OCI-LY1 (cell line): ENCODE measurements around the gene PAPSS1.

Source experiments
- H2AFZ ChIP-seq: fragments of 200-600 bp; sonication (generic), shearing (Covaris generic); 2 replicates; pipeline ENCODE4 v1.6.0; 2014; ENCODE audit warnings: antibody characterized with exemption, mild to moderate bottlenecking, low read length
- H3F3A ChIP-seq: fragments of 200-600 bp; sonication (generic), shearing (Covaris generic); 2 replicates; pipeline ENCODE4 v1.6.0; 2014; ENCODE audit warnings: mild to moderate bottlenecking, antibody characterized with exemption, low read length, moderate library complexity; ENCODE audit not compliant: insufficient read depth
- H3K27ac ChIP-seq: fragments of 200-600 bp; sonication (generic); 2 replicates; pipeline ENCODE4 v1.5.1; 2014; ENCODE audit warnings: low read length, mixed run types, mild to moderate bottlenecking, low read depth; ENCODE audit not compliant: poor library complexity, severe bottlenecking
- H3K27me3 ChIP-seq: fragments of 200-600 bp; sonication (generic); 2 replicates; pipeline ENCODE4 v1.6.0; 2014; ENCODE audit warnings: antibody characterized with exemption, mild to moderate bottlenecking, low read length, moderate library complexity; ENCODE audit not compliant: insufficient read depth
- H3K36me3 ChIP-seq: fragments of 200-600 bp; sonication (generic); 2 replicates; pipeline ENCODE4 v1.6.1; 2014; ENCODE audit warnings: mild to moderate bottlenecking, antibody characterized with exemption, low read length, moderate library complexity, mixed read lengths; ENCODE audit not compliant: insufficient read depth
- H3K4me1 ChIP-seq: fragments of 200-600 bp; sonication (generic); 2 replicates; pipeline ENCODE4 v1.5.1; 2014; ENCODE audit warnings: mild to moderate bottlenecking, low read length, moderate library complexity; ENCODE audit not compliant: insufficient read depth, severe bottlenecking
- H3K4me2 ChIP-seq: fragments of 200-600 bp; sonication (generic), shearing (Covaris generic); 2 replicates; pipeline ENCODE4 v1.6.1; 2014; ENCODE audit warnings: low read length
- H3K4me3 ChIP-seq: fragments of 200-600 bp; sonication (generic); 2 replicates; pipeline ENCODE4 v1.5.1; 2014; ENCODE audit warnings: low read length, low read depth, mild to moderate bottlenecking, mixed read lengths; ENCODE audit not compliant: poor library complexity, severe bottlenecking
- H3K79me2 ChIP-seq: fragments of 200-600 bp; shearing (Covaris generic); 2 replicates; pipeline ENCODE4 v1.6.1; 2016; ENCODE audit warnings: mixed run types, low read length, mixed read lengths; ENCODE audit not compliant: insufficient read depth
- H3K9ac ChIP-seq: fragments of 200-600 bp; sonication (generic), shearing (Covaris generic); 2 replicates; pipeline ENCODE4 v1.6.1; 2014; ENCODE audit warnings: mild to moderate bottlenecking, low read length, mixed read lengths
- H3K9me2 ChIP-seq: fragments of 200-600 bp; sonication (generic), shearing (Covaris generic); 2 replicates; pipeline ENCODE4 v1.6.1; 2014; ENCODE audit warnings: low read depth, mild to moderate bottlenecking, low read length, mixed read lengths
- H3K9me3 ChIP-seq: fragments of 200-600 bp; shearing (Covaris generic); 2 replicates; pipeline ENCODE4 v1.6.1; 2014; ENCODE audit warnings: low read length, mixed read lengths
- H4K20me1 ChIP-seq: fragments of 200-600 bp; sonication (generic), shearing (Covaris generic); 2 replicates; pipeline ENCODE4 v1.6.0; 2016; ENCODE audit warnings: mild to moderate bottlenecking, low read length; ENCODE audit not compliant: insufficient read depth
- EZH2 ChIP-seq: fragments of 200-600 bp; sonication (generic), shearing (Covaris generic); IDR thresholded peaks from 2 replicates; pipeline ENCODE4 v1.8.0; 2017; ENCODE audit warnings: borderline replicate concordance, mixed run types, mild to moderate bottlenecking, antibody characterized with exemption, low read length, moderate library complexity, mixed read lengths
- TF ChIP-seq, protein P1 (sequence below): fragments of 200-600 bp; sonication (generic), shearing (Covaris generic); IDR thresholded peaks from 2 replicates; pipeline ENCODE4 v1.5.1; 2017; ENCODE audit warnings: mild to moderate bottlenecking, antibody characterized with exemption, low read length, moderate library complexity, mixed read lengths

Gene PAPSS1

DNA sequence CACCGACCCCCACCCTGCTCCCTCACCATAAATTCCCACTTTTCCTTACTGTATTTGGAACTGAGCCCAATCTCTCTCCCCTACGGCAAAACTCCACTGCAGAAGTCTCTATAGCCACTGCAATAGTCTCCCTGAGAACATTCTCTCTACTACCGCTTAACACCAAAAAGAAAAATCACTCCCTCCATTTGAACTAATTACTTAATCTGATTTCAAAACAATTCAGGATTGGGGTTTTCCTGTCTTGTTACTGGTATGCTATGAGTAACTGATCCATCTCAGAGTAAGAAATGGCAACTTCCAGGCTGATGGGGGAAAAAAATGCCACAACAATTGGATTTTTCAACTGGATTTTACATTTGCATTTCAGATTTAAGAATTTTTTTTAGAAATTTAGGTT lies 5.8 kb downstream of the PAPSS1 start:
- Histone ChIP-seq H3K36me3 (peaks cover 4% of the 10 kb centered on the region; the same call in 1 of the 2 replicates), H3K79me2 (peaks cover 46% of the 10 kb centered on the region), H3K9ac (no peak overlapping the region)

DNA sequence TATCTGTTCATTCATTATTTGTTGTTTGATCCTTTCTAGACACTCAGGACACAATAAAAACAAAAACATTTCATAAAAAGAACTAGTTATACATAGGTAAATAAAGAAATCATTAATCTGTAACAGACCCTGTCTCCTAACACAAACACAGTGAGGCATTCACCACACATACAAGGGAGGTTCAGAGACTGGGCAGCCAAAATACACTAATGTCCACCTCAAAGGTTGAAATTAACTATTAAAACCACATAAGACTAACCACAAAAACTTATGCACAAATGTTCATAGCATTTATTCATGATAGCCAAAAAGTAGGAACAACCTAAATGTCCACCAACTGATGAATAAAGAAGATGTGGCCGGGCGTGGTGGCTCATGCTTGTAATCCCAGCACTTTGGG lies 7.8 kb downstream of the PAPSS1 start:
- TF ChIP-seq EZH2, result no peak
- TF ChIP-seq, protein P1, sequence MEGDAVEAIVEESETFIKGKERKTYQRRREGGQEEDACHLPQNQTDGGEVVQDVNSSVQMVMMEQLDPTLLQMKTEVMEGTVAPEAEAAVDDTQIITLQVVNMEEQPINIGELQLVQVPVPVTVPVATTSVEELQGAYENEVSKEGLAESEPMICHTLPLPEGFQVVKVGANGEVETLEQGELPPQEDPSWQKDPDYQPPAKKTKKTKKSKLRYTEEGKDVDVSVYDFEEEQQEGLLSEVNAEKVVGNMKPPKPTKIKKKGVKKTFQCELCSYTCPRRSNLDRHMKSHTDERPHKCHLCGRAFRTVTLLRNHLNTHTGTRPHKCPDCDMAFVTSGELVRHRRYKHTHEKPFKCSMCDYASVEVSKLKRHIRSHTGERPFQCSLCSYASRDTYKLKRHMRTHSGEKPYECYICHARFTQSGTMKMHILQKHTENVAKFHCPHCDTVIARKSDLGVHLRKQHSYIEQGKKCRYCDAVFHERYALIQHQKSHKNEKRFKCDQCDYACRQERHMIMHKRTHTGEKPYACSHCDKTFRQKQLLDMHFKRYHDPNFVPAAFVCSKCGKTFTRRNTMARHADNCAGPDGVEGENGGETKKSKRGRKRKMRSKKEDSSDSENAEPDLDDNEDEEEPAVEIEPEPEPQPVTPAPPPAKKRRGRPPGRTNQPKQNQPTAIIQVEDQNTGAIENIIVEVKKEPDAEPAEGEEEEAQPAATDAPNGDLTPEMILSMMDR, result no peak
- no peak overlapping the region for H3K27ac ChIP-seq
- H4K20me1 ChIP-seq, result no peaks in the 10 kb centered on the region
- no peaks in the 10 kb centered on the region for H3K9me2 ChIP-seq
- H3K9me3 ChIP-seq, result no peaks in the 10 kb centered on the region; the same call in 1 of the 2 replicates
- H3K79me2 ChIP-seq, result peaks cover 33% of the 10 kb centered on the region
- H2AFZ ChIP-seq, result no peak overlapping the region
- H3K27me3 ChIP-seq, result no peaks in the 10 kb centered on the region
- peaks cover 4% of the 10 kb centered on the region; the same call in 1 of the 2 replicates for H3K36me3 ChIP-seq
- no peak overlapping the region for H3K4me3 ChIP-seq
- H3K9ac ChIP-seq, result no peak overlapping the region
- H3K4me1 ChIP-seq, result peaks cover 7% of the 10 kb centered on the region
- H3F3A ChIP-seq, result no peaks in the 10 kb centered on the region; the same call in 1 of the 2 replicates
- no peak overlapping the region for H3K4me2 ChIP-seq

More for the DNA sequence above, 5.8 kb downstream of the PAPSS1 start:
- H2AFZ ChIP-seq, result no peak overlapping the region
- H3K9me3 ChIP-seq, result no peaks in the 10 kb centered on the region
- no peak for TF ChIP-seq EZH2
- TF ChIP-seq, protein P1, result no peak
- no peaks in the 10 kb centered on the region for H4K20me1 ChIP-seq
- H3K27me3 ChIP-seq, result no peaks in the 10 kb centered on the region
- peaks cover 27% of the 10 kb centered on the region for H3K4me1 ChIP-seq
- H3K4me3 ChIP-seq, result no peak overlapping the region
- no peak overlapping the region for H3K4me2 ChIP-seq
- H3K27ac ChIP-seq, result no peak overlapping the region
- no peaks in the 10 kb centered on the region for H3K9me2 ChIP-seq
- no peaks in the 10 kb centered on the region; the same call in 1 of the 2 replicates for H3F3A ChIP-seq

DNA sequence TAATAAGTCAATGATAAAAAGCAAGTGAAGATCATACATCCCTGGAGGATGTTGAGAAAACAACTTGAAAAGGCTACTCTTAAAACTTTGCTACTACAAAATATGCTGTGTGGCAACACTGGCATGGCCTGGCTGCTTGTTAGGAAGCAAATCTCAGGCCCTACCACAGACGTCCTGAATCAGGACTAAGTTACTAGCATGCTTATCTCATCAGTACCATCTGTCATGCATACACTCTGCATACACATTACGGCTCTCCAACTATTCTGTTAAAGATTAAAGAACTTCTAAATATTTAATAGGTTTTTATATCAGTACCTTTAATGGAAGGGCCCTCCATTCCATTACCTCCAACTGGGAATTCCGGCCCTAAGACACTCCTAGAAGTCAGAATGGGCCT lies 8.2 kb downstream of the PAPSS1 start:
- Histone ChIP-seq H3K27ac (no peak overlapping the region), H3K4me2 (no peak overlapping the region), H3K27me3 (no peaks in the 10 kb centered on the region), H3K4me3 (no peak overlapping the region), H3K79me2 (peaks cover 31% of the 10 kb centered on the region), H3K9me2 (no peaks in the 10 kb centered on the region), H3K9ac (no peak overlapping the region), H4K20me1 (no peaks in the 10 kb centered on the region), H3K9me3 (peaks cover under 1% of the 10 kb centered on the region; the same call in 1 of the 2 replicates), H3F3A (no peaks in the 10 kb centered on the region; the same call in 1 of the 2 replicates), H2AFZ (no peak overlapping the region), H3K4me1 (peaks cover 3% of the 10 kb centered on the region), H3K36me3 (peaks cover 4% of the 10 kb centered on the region; the same call in 1 of the 2 replicates)
- no peak for TF ChIP-seq EZH2
- TF ChIP-seq, protein P1, result no peak
